ENCODE measurements around the gene HNRNPUL2. TPM values are rescaled to one million over a fixed set of nuclear protein-coding genes. Genes with fewer than 3 reads are reported as not detected.

Gene HNRNPUL2
- total and polyA plus RNA-seq, 10 of the 15 experiments (the other 5 are each of a cell fraction or from before 2014, with no cell fraction given): 1.6 to 72.2 (median 14.9) TPM

DNA sequence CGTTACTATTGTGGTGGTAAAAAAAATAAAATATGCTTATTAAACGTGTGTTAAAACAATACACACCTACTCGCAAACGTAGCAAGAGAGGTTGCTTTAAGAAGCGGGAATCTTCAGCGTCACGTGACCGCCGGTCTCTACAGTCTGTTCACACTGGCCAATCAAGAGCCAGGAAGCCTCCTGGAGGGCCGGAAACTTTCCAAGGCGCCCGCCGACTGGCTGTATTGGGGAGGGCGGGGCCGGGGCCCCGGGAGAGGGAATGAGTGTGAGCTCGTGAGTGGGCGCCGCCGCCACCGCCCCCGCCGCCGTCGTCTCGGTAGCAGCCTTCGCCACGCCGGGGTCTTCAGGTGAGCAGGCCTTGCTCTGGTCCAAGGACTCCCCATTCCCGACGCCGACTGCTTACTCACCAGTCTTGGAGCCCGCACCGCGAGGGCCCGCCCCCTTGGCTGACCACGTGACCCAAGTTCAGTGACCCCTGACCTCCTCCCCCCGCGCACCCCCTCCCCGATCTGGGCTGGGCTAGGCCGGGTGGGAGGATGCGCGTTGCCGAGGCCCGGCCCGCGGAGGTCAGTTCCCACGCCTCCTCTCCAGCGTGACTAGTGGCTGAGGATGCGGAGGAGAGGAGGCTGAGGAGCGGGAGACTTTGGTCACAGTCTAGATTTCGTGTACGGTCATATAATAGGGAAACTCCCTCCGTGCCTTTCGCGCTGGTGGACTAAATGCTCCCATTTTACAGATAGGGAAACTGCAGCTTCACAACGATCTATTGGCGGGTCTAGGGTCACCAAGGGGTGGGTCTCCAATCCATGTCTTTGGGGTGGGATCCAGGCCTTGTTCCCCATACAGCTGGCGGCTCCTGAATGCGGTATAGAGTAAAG lies 44.1 kb upstream of the HNRNPUL2 start, which contains the start of gene TAF6L (continued):
- TF ChIP-seq, protein P1, sequence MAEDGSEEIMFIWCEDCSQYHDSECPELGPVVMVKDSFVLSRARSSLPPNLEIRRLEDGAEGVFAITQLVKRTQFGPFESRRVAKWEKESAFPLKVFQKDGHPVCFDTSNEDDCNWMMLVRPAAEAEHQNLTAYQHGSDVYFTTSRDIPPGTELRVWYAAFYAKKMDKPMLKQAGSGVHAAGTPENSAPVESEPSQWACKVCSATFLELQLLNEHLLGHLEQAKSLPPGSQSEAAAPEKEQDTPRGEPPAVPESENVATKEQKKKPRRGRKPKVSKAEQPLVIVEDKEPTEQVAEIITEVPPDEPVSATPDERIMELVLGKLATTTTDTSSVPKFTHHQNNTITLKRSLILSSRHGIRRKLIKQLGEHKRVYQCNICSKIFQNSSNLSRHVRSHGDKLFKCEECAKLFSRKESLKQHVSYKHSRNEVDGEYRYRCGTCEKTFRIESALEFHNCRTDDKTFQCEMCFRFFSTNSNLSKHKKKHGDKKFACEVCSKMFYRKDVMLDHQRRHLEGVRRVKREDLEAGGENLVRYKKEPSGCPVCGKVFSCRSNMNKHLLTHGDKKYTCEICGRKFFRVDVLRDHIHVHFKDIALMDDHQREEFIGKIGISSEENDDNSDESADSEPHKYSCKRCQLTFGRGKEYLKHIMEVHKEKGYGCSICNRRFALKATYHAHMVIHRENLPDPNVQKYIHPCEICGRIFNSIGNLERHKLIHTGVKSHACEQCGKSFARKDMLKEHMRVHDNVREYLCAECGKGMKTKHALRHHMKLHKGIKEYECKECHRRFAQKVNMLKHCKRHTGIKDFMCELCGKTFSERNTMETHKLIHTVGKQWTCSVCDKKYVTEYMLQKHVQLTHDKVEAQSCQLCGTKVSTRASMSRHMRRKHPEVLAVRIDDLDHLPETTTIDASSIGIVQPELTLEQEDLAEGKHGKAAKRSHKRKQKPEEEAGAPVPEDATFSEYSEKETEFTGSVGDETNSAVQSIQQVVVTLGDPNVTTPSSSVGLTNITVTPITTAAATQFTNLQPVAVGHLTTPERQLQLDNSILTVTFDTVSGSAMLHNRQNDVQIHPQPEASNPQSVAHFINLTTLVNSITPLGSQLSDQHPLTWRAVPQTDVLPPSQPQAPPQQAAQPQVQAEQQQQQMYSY (CRISPR knock-in tag; IDR thresholded peaks at IDR 0.05): no peak
- TF ChIP-seq SREBF2 (IDR thresholded peaks at IDR 0.05; ENCODE audit: low read length): no peak
- no peak for TF ChIP-seq ZNF384 (IDR thresholded peaks at IDR 0.05; ENCODE audit: borderline replicate concordance, low read depth, low read length)
- no peak for TF ChIP-seq CBX5 (IDR thresholded peaks at IDR 0.05; ENCODE audit: low read depth)
- peak; percentile 75 for TF ChIP-seq NBN (IDR thresholded peaks at IDR 0.05)
- TF ChIP-seq, protein P2, sequence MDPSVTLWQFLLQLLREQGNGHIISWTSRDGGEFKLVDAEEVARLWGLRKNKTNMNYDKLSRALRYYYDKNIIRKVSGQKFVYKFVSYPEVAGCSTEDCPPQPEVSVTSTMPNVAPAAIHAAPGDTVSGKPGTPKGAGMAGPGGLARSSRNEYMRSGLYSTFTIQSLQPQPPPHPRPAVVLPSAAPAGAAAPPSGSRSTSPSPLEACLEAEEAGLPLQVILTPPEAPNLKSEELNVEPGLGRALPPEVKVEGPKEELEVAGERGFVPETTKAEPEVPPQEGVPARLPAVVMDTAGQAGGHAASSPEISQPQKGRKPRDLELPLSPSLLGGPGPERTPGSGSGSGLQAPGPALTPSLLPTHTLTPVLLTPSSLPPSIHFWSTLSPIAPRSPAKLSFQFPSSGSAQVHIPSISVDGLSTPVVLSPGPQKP (IDR thresholded peaks at IDR 0.05; ENCODE audit: low read depth, low read length): no peak
- peak; percentile 83 for TF ChIP-seq MTA2 (IDR thresholded peaks at IDR 0.05; ENCODE audit: low read depth)
- no peak for TF ChIP-seq ZZZ3 (IDR thresholded peaks at IDR 0.05; ENCODE audit: control insufficient read depth, insufficient read length, low read depth)
- 0 out of 4 replicates have a peak, but pooled peaks of 1 of the 2 experiments have one; percentile 6 for TF ChIP-seq EP300 (IDR thresholded peaks at IDR 0.05; ENCODE audit: borderline replicate concordance in 1 of 2, control insufficient read depth in 1 of 2, low read depth in 2 of 2, low read length in 2 of 2)
- TF ChIP-seq, protein P3, sequence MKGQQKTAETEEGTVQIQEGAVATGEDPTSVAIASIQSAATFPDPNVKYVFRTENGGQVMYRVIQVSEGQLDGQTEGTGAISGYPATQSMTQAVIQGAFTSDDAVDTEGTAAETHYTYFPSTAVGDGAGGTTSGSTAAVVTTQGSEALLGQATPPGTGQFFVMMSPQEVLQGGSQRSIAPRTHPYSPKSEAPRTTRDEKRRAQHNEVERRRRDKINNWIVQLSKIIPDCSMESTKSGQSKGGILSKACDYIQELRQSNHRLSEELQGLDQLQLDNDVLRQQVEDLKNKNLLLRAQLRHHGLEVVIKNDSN (IDR thresholded peaks at IDR 0.05; ENCODE audit: borderline replicate concordance, extremely low read length, insufficient read depth, low read depth, low read length): peak; percentile 91
- TF ChIP-seq TARDBP (IDR thresholded peaks at IDR 0.05; ENCODE audit: borderline replicate concordance): no peak; the same call in 1 of the 2 replicates
- TF ChIP-seq ZNF622 (IDR thresholded peaks at IDR 0.05): no peak
- no peak for TF ChIP-seq CHD1 (IDR thresholded peaks at IDR 0.05; ENCODE audit: low read depth, low read length)
- no peak for TF ChIP-seq CHD2 (IDR thresholded peaks at IDR 0.05; ENCODE audit: borderline replicate concordance, low read depth, low read length)
- TF ChIP-seq MTA3 (IDR thresholded peaks at IDR 0.05; ENCODE audit: borderline replicate concordance, low read length): no peak
- TF ChIP-seq NFYB (IDR thresholded peaks at IDR 0.05; ENCODE audit: insufficient read depth, low read depth, low read length): peak; percentile 69; the same call in 1 of the 2 replicates
- TF ChIP-seq, protein P4, sequence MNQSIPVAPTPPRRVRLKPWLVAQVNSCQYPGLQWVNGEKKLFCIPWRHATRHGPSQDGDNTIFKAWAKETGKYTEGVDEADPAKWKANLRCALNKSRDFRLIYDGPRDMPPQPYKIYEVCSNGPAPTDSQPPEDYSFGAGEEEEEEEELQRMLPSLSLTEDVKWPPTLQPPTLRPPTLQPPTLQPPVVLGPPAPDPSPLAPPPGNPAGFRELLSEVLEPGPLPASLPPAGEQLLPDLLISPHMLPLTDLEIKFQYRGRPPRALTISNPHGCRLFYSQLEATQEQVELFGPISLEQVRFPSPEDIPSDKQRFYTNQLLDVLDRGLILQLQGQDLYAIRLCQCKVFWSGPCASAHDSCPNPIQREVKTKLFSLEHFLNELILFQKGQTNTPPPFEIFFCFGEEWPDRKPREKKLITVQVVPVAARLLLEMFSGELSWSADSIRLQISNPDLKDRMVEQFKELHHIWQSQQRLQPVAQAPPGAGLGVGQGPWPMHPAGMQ (IDR thresholded peaks at IDR 0.05; ENCODE audit: borderline replicate concordance): no peak
- peak; percentile 80 to 95 for TF ChIP-seq BHLHE40 (IDR thresholded peaks at IDR 0.05; ENCODE audit: borderline replicate concordance in 1 of 2, low read depth in 2 of 2, low read length in 1 of 2)
- no peak for TF ChIP-seq CREB1 (IDR thresholded peaks at IDR 0.05; ENCODE audit: low read depth)
- no peak for TF ChIP-seq FOXM1 (IDR thresholded peaks at IDR 0.05; ENCODE audit: low read depth, low read length)
- no peak for TF ChIP-seq FOXK2 (IDR thresholded peaks at IDR 0.05)
- TF ChIP-seq CEBPB (IDR thresholded peaks at IDR 0.05; ENCODE audit: borderline replicate concordance in 1 of 2, low read depth in 2 of 2, low read length in 2 of 2): no peak
- TF ChIP-seq ZBED1 (IDR thresholded peaks at IDR 0.05; ENCODE audit: borderline replicate concordance): no peak

Measured in GM12878 (cell line).